Globus pallidus (tissue), 1 donor: Measurements from ENCODE around the gene AGA.

ENCODE experiments used
- DNase-seq: peaks from one replicate; pipeline ENCODE4 v3.0.0-alpha.2; 2015; ENCODE audit warnings: low spot score

The AGA gene

GRCh38 chr4:177441803-177442622, at the start of gene AGA:
TSS of gene AGA (minus strand) at chr4:177442437. CDS start at chr4:177442375, 62 bp downstream.
- DNase-seq = peak; percentile 94

GRCh38 chr4:177492022-177492421, 49.8 kb upstream of the AGA start:
- no peak for DNase-seq

GRCh38 chr4:177490769-177491168, 48.5 kb upstream of the AGA start:
- no peak for DNase-seq

DNA sequence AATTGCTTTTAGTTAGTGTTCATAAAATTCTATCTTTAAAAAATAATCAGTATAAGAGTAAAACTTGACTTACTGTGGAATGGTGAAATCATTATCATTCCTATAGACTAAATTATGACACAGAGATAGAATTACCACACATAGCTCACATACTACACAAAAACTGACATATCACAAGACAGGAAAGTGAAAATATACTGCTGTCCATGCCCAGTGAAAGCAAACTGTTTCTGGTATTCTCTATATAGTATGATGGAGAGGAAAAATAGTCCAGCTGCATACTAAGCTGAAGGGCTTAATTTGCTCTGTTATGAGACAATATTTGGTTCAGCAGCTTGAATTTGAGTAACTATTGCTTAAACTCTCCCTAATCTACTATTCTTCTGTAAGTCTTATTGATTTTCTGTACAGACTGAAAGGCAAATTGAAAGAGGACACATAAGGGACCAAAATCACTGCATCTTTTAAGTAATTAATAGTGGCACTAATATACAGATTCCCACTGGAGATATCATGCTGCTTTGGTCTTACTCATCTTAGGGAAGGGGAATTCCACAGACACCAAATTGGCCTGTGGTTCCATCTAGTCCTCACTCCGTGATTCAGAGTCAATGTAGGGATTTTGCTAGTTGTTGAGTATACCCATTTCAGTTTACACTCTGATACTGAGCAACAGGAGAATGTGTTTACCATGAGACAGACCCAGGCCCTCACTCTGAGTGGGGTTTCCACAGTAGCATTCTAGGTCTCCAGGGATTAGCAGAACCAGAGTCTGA, 47.4 kb upstream of the AGA start:
- DNase-seq = no peak

DNA sequence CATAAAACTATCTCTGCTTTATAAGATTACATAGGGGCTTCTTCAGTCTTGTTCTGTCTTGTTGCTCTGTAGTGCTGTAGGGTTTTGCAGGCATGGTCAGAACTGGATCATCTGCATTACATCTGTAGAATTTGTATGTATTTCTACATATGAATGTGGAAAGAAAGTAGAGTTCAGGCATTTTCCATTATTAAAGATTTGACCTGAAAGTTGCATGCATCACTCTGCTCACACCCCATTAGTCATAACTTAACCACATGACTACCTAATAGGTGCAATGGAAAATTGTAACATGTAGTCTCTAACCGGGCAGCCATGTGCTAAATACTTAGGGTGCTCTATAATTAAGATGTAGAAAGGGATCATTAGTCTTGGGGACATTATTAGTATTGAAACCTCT, 45.7 kb upstream of the AGA start:
- DNase-seq = no peak

- DNase-seq = no peak
These were observed 43.3 kb upstream of the AGA start for GRCh38 chr4:177485528-177485927.

DNA sequence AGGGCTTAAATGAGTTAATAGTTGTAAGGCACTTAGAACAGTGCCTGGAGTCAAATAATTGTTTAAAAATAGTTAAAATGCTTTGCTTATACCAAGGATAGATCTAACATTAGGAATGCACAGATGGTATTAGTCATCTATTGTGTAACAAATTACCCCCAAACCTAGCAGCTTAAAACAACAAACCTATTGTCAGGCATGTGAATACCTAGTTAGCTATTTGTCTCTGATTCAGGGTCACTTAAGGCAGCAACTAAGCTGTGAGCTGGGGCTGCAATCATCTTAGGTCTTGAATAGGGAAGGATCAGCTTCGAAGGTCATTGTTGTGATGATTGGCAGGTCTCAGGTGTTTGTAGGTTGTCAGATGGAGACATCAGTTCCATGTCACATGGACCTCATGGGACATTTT, 42.4 kb upstream of the AGA start:
- no peak for DNase-seq

GRCh38 chr4:177483760-177484159, 41.5 kb upstream of the AGA start:
- DNase-seq = no peak

DNA sequence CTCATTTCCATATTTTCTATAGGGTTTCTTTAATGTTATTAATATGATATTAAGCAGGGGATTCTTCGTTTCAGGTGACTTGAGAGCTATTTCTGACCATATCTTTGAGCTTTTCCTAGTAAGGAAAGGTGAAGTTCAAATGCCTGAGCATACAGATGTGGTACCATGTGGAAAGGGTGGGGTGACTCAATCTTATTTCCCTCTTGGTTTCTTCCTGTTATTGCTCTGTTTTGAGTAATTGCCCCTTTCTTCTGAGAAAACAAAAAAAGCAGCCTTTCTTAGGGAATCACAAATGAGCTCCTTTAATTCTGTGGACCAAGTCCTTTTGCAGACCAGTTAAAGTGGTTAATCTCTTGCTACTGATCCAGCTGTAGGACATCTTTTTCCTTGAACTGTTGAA, 41.0 kb upstream of the AGA start:
- DNase-seq = no peak

DNA sequence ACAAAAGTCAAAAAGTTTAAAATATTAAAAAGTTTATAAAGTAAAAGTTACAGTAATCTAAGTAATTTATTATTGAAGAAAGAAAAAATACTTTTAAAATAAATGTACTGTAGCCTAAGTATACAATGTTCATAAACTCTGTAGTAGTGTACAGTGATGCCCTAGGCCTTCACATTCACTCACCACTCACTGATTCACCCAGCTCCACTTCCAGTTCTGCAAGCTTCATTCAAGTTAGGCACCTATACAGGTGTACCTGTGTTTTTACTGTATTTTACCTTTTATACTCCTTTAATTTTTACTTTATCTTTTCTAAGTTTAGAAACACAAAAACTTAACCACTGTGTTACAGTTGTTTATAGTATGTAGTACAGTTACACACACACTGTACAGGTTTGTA, 40.1 kb upstream of the AGA start:
- no peak for DNase-seq

DNA sequence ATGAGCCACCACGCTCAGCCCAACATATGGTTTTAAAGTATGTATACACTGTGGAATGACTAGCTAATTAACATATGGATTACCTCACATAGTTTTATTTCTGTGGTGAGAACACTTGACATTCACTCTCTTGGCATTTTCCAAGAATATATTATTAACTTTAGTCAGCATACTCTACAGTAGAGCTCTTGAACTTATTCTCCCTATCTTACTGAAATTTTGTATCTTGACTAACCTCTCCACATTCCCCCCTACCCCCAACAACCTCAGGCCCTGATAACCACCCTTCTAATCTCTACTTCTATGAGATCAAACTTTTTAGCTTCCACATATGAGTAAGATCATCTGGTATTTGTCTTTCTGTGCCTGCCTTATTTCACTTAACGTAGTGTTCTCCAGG, 38.6 kb upstream of the AGA start:
- no peak for DNase-seq

DNA sequence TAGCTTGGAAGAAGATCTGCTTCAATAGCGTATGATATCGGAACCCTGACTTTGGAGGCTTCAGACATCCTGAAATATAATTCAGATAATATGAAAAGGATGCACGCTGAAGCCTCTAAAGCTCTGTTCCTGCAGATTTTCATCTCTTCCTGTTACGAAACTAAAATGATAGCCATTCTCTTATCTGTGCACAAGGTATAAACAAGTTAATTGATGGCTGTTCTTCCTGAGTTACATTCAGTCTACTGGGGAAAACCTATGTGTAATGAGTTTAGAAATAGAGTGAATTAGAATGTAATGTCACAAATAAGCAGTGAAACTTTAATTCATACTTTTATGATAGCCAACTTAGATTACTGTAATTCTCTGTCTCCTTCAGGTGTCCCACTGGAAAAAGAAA, 36.8 kb upstream of the AGA start:
- no peak for DNase-seq

DNA sequence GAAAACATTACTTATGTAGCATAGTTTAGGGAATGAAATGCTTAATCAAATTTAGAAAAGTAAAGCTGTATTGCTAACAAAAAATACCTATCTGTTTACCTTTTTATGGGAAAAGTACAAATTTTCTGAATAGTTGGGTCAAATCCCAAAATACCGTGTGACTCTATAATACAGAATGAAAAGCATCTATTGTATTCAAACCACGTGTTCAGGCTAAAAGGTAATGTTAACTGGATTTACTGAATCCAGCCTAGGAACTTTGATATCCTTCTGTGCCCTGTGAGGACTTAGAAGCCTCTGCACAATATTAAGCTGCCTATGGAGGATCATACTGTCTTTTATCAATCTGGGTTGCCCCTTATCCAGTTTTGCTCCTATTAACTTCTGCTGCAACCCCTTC, 36.3 kb upstream of the AGA start:
- no peak for DNase-seq

GRCh38 chr4:177473991-177474390, 31.8 kb upstream of the AGA start:
- DNase-seq = no peak

- no peak for DNase-seq
These were observed 21.8 kb upstream of the AGA start for GRCh38 chr4:177464026-177464425.

DNA sequence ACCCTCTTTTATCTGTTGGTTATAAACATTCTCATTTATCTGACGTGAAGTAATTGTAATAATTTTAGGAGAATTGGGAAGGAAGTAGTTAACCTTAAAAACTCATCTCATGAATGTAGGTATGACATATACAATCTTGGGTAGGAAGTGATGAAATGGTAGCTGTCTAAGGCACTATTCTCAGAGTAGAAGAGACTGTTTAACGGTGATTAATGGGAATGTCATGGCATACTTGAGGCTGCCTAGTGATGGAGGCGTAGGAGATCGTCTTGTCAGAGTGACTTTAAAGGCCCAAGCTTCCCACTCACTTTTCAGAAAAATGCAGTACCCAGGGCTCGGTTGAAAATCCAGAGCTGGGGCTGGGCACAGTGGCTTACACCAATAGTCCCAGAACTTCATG, 19.4 kb upstream of the AGA start:
- no peak for DNase-seq

DNA sequence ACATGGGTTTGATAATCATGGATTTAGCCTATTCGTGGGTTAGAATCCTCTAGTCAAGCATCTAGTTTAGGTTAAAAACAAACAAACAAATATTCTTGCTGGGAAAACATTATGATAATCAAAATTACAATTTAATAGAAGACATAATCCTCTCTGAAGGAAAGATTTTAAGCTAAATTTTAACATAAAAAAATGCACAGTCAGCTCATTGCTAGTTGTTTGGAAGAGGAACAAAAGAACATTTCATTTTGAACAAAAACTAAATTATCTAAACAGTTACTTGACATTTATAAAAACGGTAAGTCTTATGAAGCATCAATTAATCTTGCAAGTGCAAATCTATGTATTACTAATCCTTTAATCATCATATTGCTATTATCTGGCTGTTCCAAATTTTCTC, 18.2 kb upstream of the AGA start:
- no peak for DNase-seq

GRCh38 chr4:177455561-177455970, 13.3 kb upstream of the AGA start:
- no peak for DNase-seq

DNA sequence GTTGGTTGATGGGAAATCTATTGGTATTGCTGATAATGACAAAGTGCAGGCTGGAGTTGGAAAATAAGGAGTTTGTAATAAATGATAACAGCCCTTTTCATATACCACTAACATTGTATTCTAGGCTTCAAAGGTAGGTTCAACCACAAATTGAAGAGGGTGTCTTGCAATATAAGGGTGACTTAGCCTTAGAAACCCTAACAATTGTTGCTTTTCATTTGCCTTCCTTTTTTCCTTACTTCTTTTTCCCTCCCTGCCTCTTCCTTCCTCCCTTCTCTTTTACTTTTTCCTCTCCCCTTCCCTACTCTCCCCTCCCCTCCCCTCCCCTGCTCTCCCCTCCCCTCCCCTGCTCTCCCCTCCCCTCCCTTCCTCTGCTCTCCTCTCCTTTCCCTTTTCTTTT, 10.9 kb upstream of the AGA start:
- DNase-seq = no peak

DNA sequence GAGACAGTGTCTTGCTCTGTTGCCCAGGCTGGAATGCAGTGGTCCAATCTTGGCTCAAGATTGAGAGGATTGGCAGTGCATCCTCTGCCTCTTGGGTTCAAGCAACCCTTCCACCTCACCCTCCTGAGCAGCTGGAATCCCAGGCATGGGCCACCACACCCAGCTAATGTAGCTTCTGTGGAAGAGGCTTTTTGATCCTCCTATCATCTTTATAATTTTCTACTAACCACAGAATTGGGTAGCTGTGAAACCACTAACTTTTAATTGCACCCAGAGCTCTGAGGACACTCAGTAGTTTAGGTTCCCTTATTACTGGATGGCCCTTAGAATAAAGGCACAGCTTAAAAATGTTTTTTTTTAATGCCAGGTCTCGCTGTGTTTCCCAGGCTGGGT, 8.9 kb upstream of the AGA start:
- DNase-seq = no peak

DNA sequence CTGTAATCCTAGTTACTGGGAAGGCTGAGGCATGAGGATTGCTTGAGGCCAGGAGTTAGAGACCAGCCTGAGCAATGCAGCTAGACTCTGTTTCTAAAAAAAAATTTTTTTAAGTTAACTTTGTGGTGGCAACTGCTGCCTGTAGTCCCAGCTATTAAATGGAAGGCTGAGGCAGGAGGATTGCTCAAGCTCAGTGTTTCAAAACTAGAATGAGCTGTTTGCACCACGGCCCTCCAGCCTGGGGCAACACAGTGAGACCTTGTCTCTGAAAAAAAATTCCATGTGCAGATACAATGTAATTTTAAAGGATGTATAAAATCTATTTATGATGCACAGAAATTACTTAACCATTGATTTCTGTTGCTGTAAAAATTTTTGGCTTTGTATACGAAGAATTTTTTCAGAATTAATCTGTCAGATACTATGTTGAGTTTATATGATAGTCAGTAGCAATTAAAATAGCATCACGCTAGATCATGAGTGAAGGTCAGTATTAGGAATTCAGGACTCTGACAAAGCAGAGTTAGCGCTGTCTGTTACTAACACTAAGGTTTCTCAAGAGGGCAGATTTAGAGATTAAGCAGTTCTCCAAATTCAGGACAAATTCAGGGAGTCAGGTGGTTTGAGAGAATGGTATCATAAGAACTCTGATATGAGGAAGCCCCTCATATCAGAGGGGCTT, 8.3 kb upstream of the AGA start:
- no peak for DNase-seq

GRCh38 chr4:177448850-177449249, 6.6 kb upstream of the AGA start:
- no peak for DNase-seq

GRCh38 chr4:177447417-177448004, 5.3 kb upstream of the AGA start:
- DNase-seq = no peak
